ENCODE measurements around the gene VWF. TPM values are rescaled to one million over a fixed set of nuclear protein-coding genes. Genes with fewer than 3 reads are reported as not detected.
A peak's percentile ranks its signal among the peaks of the same experiment; 100 is the strongest.
"Not testable (repeated sequence)": the region's sequence is repeated elsewhere in the genome, so short reads cannot be mapped to it uniquely, and the experiment has no call there.

The VWF gene
- total and polyA plus RNA-seq, 7 donors: 0.60 to 98.0 (median 42.2) TPM

DNA sequence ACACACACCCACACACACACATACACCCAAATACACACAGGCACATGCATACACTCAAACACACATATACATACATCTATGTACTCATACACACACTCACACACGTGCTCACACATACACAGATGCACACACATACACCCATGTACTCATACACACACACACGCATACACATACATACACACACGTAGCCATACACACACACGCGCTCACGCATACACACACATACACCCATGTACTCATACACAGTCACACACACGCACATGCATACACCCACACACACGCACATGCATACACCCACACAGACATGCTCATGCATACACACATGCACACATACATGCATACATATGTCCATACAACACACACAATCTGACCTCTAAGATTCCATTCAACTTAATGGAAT lies 91.7 kb downstream of the VWF start:
- no peak overlapping the region for H3K27ac ChIP-seq
- intact Hi-C loops (cut with DNase I): no loop called here
- TF ChIP-seq POLR2AphosphoS5 (IDR thresholded peaks at IDR 0.05): no peak
- no peak for TF ChIP-seq POLR2A (IDR thresholded peaks at IDR 0.05)
- TF ChIP-seq, protein P1, sequence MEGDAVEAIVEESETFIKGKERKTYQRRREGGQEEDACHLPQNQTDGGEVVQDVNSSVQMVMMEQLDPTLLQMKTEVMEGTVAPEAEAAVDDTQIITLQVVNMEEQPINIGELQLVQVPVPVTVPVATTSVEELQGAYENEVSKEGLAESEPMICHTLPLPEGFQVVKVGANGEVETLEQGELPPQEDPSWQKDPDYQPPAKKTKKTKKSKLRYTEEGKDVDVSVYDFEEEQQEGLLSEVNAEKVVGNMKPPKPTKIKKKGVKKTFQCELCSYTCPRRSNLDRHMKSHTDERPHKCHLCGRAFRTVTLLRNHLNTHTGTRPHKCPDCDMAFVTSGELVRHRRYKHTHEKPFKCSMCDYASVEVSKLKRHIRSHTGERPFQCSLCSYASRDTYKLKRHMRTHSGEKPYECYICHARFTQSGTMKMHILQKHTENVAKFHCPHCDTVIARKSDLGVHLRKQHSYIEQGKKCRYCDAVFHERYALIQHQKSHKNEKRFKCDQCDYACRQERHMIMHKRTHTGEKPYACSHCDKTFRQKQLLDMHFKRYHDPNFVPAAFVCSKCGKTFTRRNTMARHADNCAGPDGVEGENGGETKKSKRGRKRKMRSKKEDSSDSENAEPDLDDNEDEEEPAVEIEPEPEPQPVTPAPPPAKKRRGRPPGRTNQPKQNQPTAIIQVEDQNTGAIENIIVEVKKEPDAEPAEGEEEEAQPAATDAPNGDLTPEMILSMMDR (IDR thresholded peaks at IDR 0.05): no peak
- TF ChIP-seq EP300 (IDR thresholded peaks at IDR 0.05): no peak
- H3K27me3 ChIP-seq: no peaks in the 10 kb centered on the region
- H3K9me3 ChIP-seq: no peaks in the 10 kb centered on the region
- WGBS, 2 donors: 80 to 93% methylated on average over 8 of the region's 8 CpGs
- no peaks in the 10 kb centered on the region for H3K36me3 ChIP-seq
- no peak for DNase-seq
- no peaks in the 10 kb centered on the region for H3K4me1 ChIP-seq
- no peak overlapping the region for H3K4me3 ChIP-seq

DNA sequence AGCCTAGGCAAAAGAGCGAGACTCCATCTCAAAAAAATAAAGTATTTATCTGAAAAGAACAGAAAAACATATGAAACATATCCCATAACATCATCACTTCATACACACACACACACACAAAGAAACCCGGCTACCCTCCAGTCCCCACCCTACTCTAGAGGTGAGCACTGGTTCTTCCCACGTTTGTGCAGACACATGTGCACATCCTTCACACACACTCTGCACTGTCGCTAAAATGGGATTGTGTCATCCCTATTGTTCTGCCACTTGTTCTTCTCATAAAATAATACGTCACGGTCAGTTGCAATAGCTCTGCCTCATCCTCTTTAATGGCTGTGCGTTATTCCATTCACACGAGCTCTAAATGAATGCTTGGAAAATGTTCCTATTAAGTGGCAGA lies 93.5 kb downstream of the VWF start:
- H3K4me3 ChIP-seq: no peak overlapping the region
- H3K27ac ChIP-seq: no peak overlapping the region
- TF ChIP-seq POLR2A (IDR thresholded peaks at IDR 0.05): no peak
- TF ChIP-seq, protein P1 (IDR thresholded peaks at IDR 0.05): no peak
- no peak for TF ChIP-seq POLR2AphosphoS5 (IDR thresholded peaks at IDR 0.05)
- TF ChIP-seq EP300 (IDR thresholded peaks at IDR 0.05): no peak
- no peak for DNase-seq
- H3K4me1 ChIP-seq: no peaks in the 10 kb centered on the region
- no peaks in the 10 kb centered on the region for H3K27me3 ChIP-seq
- 76 to 86% methylated on average over 8 of the region's 8 CpGs for WGBS, 2 donors
- H3K36me3 ChIP-seq: no peaks in the 10 kb centered on the region
- H3K9me3 ChIP-seq: peaks cover 0 to 1% (median 0%) of the 10 kb centered on the region in 4 donors
- intact Hi-C loops (cut with DNase I): no loop called here

DNA sequence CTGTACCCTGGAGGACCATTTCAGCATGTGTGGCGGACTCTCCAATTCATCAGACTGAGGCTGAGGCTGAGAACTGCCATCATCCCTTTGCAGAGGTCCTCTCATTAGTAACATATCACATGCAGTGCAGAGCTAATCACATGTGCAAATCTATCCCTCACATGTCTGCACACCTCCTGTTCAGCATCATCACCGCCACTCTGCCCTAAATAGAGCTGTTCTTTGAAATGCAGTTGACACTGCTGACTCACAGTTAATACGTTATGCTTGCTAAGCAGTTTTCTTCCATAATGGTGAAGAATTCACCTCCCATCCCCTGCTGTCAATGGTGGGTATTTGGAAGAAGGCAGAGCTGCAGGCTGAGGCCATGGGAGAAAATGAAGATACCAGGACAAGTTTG lies 94.4 kb downstream of the VWF start:
- DNase-seq: no peak
- TF ChIP-seq EP300 (IDR thresholded peaks at IDR 0.05) (no peak), POLR2A (IDR thresholded peaks at IDR 0.05) (no peak), POLR2AphosphoS5 (IDR thresholded peaks at IDR 0.05) (no peak)
- TF ChIP-seq, protein P1 (IDR thresholded peaks at IDR 0.05): no peak
- Histone ChIP-seq H3K27me3 (no peaks in the 10 kb centered on the region), H3K27ac (no peak overlapping the region), H3K4me3 (no peak overlapping the region), H3K36me3 (no peaks in the 10 kb centered on the region), H3K4me1 (no peaks in the 10 kb centered on the region), H3K9me3 (peaks cover 0 to 1% (median 0%) of the 10 kb centered on the region in 4 donors)
- 77 to 90% methylated on average over 3 of the region's 3 CpGs for WGBS, 2 donors
- intact Hi-C loops (cut with DNase I): no loop called here

DNA sequence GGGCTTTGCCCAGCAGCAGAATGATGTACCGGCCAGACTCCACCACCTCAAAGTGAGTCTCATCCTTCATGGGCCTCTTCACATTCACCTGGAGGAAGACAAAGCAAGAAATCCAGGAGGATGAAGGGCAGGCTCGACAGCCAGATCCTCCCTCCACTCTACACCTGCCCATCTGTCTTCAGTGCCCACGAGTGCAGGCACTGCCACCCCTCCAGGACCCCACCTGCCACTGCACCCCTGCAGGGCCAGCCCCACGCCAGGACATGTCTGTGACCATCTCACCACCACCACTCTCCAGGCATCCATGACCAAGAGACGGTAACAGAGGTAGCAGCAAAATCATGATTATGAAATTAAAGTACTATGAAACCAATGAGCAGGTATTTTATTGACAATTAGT lies 95.1 kb downstream of the VWF start:
- H3K4me3 ChIP-seq: no peak overlapping the region
- DNase-seq: peak; percentile 47
- H3K27ac ChIP-seq: no peak overlapping the region
- H3K36me3 ChIP-seq: no peaks in the 10 kb centered on the region
- no peaks in the 10 kb centered on the region for H3K27me3 ChIP-seq
- peaks cover 0 to 1% (median 0%) of the 10 kb centered on the region in 4 donors for H3K9me3 ChIP-seq
- H3K4me1 ChIP-seq: no peaks in the 10 kb centered on the region
- intact Hi-C loops (cut with DNase I): no loop called here
- 81 to 87% methylated on average over 5 of the region's 5 CpGs for WGBS, 2 donors
- TF ChIP-seq POLR2A (IDR thresholded peaks at IDR 0.05): no peak
- TF ChIP-seq EP300 (IDR thresholded peaks at IDR 0.05): no peak
- no peak for TF ChIP-seq POLR2AphosphoS5 (IDR thresholded peaks at IDR 0.05)
- TF ChIP-seq, protein P1 (IDR thresholded peaks at IDR 0.05): no peak

DNA sequence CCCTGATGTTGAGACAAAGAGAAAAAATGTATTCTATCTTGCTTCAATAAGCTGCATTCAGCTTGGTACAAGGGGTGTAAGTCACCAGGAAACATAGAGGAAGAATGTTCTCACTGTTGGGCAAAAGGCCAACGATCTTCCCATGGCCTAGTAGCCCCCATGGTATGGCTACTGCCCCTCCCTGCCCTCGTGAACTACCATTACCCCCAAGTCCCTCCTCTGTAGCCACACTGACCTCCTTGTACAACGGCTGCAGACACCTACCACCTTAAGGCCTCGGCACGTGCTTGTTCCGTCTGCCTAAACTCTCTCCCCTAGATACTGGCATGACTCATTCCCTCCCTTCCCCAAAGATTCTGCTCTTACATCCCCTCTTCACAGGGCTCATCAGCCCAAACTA lies 97.5 kb downstream of the VWF start:
- Histone ChIP-seq H3K4me1 (no peaks in the 10 kb centered on the region), H3K9me3 (peaks cover 0 to 1% (median 0%) of the 10 kb centered on the region in 4 donors), H3K27me3 (no peaks in the 10 kb centered on the region), H3K36me3 (no peaks in the 10 kb centered on the region), H3K27ac (no peak overlapping the region), H3K4me3 (no peak overlapping the region)
- intact Hi-C loops (cut with DNase I): no loop called here
- DNase-seq: no peak
- WGBS, 2 donors: 75 to 76% methylated on average over 6 of the region's 6 CpGs
- TF ChIP-seq, protein P1 (IDR thresholded peaks at IDR 0.05): no peak
- TF ChIP-seq POLR2AphosphoS5 (IDR thresholded peaks at IDR 0.05): no peak
- no peak for TF ChIP-seq EP300 (IDR thresholded peaks at IDR 0.05)
- no peak for TF ChIP-seq POLR2A (IDR thresholded peaks at IDR 0.05)

DNA sequence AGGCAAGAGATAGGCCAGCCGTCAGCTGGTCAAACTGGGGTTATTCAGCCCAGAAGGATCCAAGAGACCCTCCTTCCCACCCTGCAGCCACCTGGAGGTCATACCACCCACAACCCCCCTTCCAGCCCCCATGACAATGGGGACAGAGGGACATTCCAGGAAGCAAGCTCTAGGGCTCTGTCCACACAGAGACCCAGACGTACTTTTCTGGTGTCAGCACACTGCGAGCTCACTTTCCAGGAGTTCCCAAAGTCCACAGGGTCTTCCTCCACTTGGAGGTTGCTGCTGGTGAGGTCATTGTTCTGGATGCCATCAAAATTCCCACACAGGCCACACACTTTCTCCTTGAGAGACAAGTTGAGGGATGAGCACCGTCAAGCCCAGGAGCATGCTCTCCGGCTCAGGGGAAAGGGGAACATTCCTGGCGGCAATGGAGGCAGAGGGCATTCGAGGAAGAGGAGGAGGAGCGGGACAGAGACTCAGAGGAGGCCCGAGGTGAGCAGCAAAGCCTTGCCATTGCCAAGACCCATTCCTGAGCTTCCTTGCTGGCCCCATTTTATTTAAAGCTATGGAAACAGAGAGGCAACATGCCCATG lies 98.7 kb downstream of the VWF start:
- H3K9me3 ChIP-seq; H3K36me3 ChIP-seq; H3K27me3 ChIP-seq; H3K27ac ChIP-seq; DNase-seq; intact Hi-C loops (cut with DNase I); H3K4me1 ChIP-seq; H3K4me3 ChIP-seq: not testable (repeated sequence)
- 78 to 92% methylated on average over 8 of the region's 9 CpGs for WGBS, 2 donors

DNA sequence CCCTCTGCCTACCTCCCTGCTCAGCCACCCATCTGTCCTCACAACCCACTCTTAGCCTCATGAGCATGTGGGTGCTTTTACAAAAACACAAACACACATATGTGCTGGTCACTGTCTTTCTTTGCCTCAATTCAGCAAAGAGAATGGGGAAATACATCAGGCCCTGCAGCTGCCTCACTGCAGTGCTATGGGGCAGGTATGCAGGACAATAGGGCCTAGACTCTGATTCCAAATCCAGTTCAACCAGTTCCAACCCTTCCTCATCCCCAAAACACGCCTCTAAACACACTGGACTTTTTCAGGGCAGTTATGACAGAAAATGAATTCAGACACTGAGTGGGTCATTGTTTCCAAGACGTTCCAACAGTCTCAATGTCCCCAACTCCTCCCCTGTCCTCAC lies 100.4 kb downstream of the VWF start:
- intact Hi-C loops (cut with DNase I); DNase-seq; H3K27me3 ChIP-seq; H3K9me3 ChIP-seq; H3K4me1 ChIP-seq; H3K4me3 ChIP-seq; H3K27ac ChIP-seq; H3K36me3 ChIP-seq: not testable (repeated sequence)
- 27 to 65% methylated on average over 2 of the region's 2 CpGs for WGBS, 2 donors

Data from sigmoid colon (tissue), 7 donors.